IPS-18a (cell line): ENCODE data around the gene RBFOX1.

Experiments used
- H3K27ac ChIP-seq: one replicate; pipeline ENCODE4 v1.5.1; 2013; ENCODE audit warnings: low read length
- H3K27me3 ChIP-seq: one replicate; pipeline ENCODE4 v1.6.1; 2013; ENCODE audit warnings: mild to moderate bottlenecking, low read length; ENCODE audit not compliant: control insufficient read depth, insufficient read depth
- H3K36me3 ChIP-seq: one replicate; pipeline ENCODE4 v1.6.1; 2013; ENCODE audit warnings: low read depth, low read length; ENCODE audit not compliant: control insufficient read depth
- H3K4me1 ChIP-seq: one replicate; pipeline ENCODE4 v1.6.1; 2013; ENCODE audit warnings: low read depth, low read length; ENCODE audit not compliant: control insufficient read depth
- H3K4me3 ChIP-seq: one replicate; pipeline ENCODE4 v1.5.1; 2013; ENCODE audit warnings: low read length
- H3K9ac ChIP-seq: one replicate; pipeline ENCODE4 v1.6.1; 2013; ENCODE audit warnings: mild to moderate bottlenecking, low read length, moderate library complexity
- H3K9me3 ChIP-seq: one replicate; pipeline ENCODE4 v1.6.1; 2013; ENCODE audit warnings: low read depth, low read length; ENCODE audit not compliant: control insufficient read depth

RBFOX1 gene

DNA sequence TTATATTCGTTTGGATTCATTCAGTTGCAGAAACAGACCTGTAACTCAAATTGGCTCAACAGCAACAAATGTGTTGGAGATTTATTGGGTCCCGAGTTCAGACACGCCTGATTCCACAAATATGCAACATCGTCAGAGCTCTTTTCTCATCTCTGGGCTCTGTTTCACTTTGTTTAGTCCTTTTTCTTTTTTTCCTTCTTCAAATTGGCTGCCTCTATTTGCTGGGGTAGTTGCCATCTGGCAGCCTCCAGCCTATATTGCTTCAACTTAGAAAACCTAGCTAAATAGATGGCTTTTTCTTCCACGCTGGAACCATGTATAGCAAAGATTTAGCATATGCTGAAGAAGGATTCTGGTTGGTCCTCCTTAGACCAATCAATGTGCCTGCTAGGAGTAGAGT is 398.5 kb downstream of the RBFOX1 start:
- Histone ChIP-seq H3K9me3 (no peaks in the 10 kb centered on the region), H3K9ac (no peak overlapping the region), H3K36me3 (no peaks in the 10 kb centered on the region), H3K4me1 (no peaks in the 10 kb centered on the region), H3K27ac (no peak overlapping the region), H3K27me3 (no peaks in the 10 kb centered on the region), H3K4me3 (no peak overlapping the region)

DNA sequence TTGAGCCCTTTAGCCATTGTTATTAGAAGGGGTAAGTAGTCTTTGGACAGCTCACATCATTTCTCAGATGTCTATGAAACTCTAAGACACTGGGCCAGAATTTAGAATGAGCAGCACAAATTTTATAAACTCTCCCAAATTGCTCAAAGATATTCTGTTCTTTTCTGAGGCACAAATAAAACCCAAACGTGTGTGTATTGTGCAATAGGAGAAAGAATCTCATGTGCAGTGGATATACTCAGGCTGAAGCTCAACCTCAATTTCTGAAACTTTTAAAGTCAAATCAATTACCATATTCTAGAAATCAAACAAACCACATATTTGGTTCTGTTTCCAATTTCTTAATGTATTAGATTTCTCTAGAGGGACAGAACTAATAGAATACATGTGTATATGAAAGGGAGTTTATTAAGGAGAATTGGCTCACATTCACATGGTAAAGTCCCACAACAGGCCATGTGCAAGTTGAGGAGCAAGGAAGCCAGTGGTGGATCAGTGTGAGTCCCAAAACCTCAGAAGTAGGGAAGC is 403.6 kb downstream of the RBFOX1 start:
- no peak overlapping the region for H3K9ac ChIP-seq
- no peaks in the 10 kb centered on the region for H3K4me1 ChIP-seq
- no peaks in the 10 kb centered on the region for H3K27me3 ChIP-seq
- no peak overlapping the region for H3K4me3 ChIP-seq
- no peak overlapping the region for H3K27ac ChIP-seq
- H3K9me3 ChIP-seq = no peaks in the 10 kb centered on the region
- no peaks in the 10 kb centered on the region for H3K36me3 ChIP-seq

DNA sequence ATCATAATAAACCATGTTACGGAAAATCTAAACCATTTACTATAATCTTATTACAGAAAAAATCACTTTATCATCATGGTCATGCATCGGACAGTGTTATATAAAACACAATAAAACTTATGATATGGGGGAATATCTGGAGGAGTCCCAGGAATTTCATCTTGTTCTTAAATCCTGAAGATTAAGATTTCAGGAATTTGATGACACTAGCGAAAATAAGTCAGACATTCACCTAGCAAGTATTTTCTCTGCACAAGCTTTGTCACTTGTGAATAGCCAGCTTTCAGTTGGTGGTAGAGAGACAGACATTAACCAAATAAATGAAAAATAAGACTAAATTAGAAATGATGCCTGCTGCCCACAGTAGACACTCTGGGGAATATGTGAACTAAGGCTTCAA is 410.0 kb downstream of the RBFOX1 start:
- H3K27me3 ChIP-seq = no peaks in the 10 kb centered on the region
- no peak overlapping the region for H3K27ac ChIP-seq
- no peaks in the 10 kb centered on the region for H3K9me3 ChIP-seq
- no peak overlapping the region for H3K9ac ChIP-seq
- peaks cover 11% of the 10 kb centered on the region for H3K4me1 ChIP-seq
- H3K36me3 ChIP-seq = no peaks in the 10 kb centered on the region
- no peak overlapping the region for H3K4me3 ChIP-seq

DNA sequence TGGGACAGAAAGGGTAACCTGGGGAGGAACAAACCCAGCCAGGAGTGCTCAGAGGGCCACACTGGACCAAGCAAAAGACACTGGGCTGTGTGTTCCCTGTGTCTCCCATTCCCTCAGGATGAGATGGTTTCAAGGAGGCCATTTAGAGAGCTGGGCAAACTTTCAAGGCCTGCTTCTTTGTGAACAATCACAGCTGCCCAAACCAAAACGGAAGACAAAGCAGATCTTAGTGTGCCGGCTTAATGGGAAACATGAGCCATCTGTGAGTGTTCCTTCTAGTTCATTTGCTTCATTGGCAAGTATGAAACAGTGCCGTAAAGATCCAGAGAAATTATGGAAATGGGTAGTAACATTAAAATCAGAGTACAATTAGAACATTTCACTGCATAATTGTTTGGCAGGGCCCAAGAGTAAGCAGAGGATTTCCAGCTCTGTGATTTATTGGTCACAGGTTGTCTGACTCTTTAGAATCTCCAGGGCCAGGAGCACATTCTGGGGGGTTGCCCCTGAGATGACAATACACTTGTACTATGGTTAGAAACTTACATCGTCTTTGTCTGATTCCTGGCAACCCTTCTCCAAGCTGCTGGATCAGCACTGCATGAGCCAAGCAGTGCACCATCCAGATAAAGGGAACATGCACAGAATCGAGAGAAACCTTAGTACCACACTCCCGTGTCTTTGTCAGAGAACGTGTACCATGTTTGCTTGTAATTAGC is 412.1 kb downstream of the RBFOX1 start:
- H3K4me1 ChIP-seq = peaks cover 11% of the 10 kb centered on the region

DNA sequence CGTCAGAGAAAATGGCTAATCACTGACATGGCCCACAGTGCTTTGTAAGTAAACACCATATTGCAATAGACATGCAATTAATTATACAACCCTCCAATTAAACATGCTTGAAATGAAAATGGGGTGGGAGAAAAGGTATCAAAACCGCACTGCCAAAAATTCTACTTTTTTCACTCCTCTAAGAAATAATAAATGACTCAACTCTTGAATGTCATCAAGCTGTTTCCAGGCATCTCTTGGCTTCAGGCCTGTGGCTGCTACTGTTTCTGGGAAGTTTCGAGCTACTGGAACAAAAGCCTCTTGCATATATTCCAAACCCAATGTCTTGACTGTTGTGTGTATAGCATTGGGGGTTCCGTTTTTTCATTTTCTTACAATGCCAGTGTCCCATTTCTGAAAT is 412.6 kb downstream of the RBFOX1 start:
- no peaks in the 10 kb centered on the region for H3K27me3 ChIP-seq
- H3K27ac ChIP-seq = no peak overlapping the region
- peaks cover 11% of the 10 kb centered on the region for H3K4me1 ChIP-seq
- H3K9ac ChIP-seq = no peak overlapping the region
- no peak overlapping the region for H3K4me3 ChIP-seq
- H3K9me3 ChIP-seq = no peaks in the 10 kb centered on the region
- no peaks in the 10 kb centered on the region for H3K36me3 ChIP-seq

More for the DNA sequence above, 412.1 kb downstream of the RBFOX1 start:
- Histone ChIP-seq H3K9me3 (no peaks in the 10 kb centered on the region), H3K27ac (no peak overlapping the region), H3K9ac (no peak overlapping the region), H3K36me3 (no peaks in the 10 kb centered on the region), H3K27me3 (no peaks in the 10 kb centered on the region), H3K4me3 (no peak overlapping the region)

DNA sequence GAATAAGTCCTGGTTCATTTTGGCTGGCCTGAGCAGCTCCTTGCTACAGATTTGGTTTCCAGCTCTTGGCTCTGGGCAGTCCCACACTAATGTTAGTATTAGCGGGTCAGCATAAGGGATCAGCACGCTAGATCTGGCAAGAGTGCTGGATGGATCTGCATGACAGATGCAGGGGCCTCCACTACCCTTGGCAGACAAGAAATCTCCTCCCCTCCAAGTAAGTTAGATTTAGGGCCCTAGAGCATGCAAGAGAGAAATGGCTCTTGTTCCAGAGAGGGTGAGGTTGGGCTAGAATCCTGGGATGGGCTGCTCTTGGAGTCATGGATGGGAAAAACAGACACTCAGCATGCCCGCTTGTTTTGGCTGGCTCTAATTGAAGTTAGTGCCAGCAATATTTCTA is 414.3 kb downstream of the RBFOX1 start:
- Histone ChIP-seq H3K27me3 (no peaks in the 10 kb centered on the region), H3K4me1 (peaks cover 11% of the 10 kb centered on the region), H3K9me3 (no peaks in the 10 kb centered on the region), H3K9ac (no peak overlapping the region), H3K4me3 (no peak overlapping the region), H3K36me3 (no peaks in the 10 kb centered on the region), H3K27ac (no peak overlapping the region)

DNA sequence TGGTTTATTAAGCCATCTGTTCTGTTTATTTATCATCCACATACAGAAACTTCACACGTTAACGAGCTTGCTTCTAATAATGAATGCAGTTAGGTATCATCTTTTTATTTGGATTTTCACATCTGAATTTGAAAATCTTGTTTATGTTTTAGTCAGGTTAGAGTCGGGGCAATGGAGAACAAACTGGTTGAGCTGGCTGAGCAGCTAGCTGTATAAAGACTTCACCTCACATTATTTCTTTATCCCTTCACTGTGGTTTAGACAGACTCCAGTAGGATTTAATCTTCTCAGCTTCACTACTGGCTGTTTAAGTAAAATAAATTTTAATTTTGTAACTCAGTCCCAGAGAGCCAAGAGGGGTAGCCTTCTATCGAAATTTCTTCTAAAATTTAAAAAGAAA is 415.9 kb downstream of the RBFOX1 start:
- Histone ChIP-seq H3K4me3 (no peak overlapping the region), H3K4me1 (peaks cover 11% of the 10 kb centered on the region), H3K27ac (no peak overlapping the region), H3K9me3 (no peaks in the 10 kb centered on the region), H3K36me3 (no peaks in the 10 kb centered on the region), H3K9ac (no peak overlapping the region), H3K27me3 (no peaks in the 10 kb centered on the region)

DNA sequence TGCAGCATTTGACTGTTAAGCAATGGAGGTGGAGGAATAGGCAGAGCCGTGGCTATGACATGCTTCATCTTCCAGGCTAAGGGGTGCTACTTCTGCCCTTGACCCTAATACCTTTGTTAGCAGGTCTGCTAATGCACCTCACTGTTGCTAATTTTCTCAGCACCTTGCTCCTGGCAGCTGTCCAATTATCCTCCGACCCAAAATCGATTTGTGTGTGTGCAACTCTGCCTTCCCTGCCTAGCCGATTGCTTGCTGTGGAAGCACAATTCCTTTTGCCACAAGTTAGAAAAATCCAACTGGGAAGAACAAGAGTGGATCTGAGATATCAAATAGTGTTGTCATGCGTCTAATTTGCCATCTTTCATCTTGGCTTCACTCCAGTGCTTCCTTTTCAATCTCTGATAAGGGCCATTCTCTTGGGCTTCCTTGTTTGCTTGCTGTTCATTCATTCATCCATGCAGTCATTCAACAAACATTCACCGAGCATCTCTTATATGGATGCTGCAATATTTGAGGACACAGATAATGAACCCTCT is 422.8 kb downstream of the RBFOX1 start:
- H3K27me3 ChIP-seq = no peaks in the 10 kb centered on the region
- no peak overlapping the region for H3K9ac ChIP-seq

More for the DNA sequence above, 422.8 kb downstream of the RBFOX1 start:
- no peaks in the 10 kb centered on the region for H3K36me3 ChIP-seq
- no peaks in the 10 kb centered on the region for H3K9me3 ChIP-seq
- no peak overlapping the region for H3K4me3 ChIP-seq
- peaks cover 4% of the 10 kb centered on the region for H3K4me1 ChIP-seq
- no peak overlapping the region for H3K27ac ChIP-seq
